Panc1 (cell line): ENCODE measurements around the gene CEACAM18.

Experiments
- CTCF ChIP-seq: fragments of 450-650 bp; IDR thresholded peaks from 2 replicates; pipeline ENCODE4 v1.5.1; 2017; ENCODE audit warnings: mild to moderate bottlenecking
- POLR2AphosphoS5 ChIP-seq: IDR thresholded peaks from 2 replicates; pipeline ENCODE4 v1.6.1; 2012; ENCODE audit warnings: mild to moderate bottlenecking, low read depth, low read length, moderate library complexity
- REST ChIP-seq, 2 experiments: IDR thresholded peaks; 2 replicates each; pipeline ENCODE4 v1.6.1; 2011 to 2012; ENCODE audit warnings: low read depth in 2 of 2, control low read depth in 1 of 2, low read length in 1 of 2, mild to moderate bottlenecking in 1 of 2, moderate library complexity in 1 of 2; ENCODE audit not compliant: insufficient read depth in 1 of 2

GRCh38 chr19:51462276-51462675 lies 16.1 kb upstream of the CEACAM18 start:
- TF ChIP-seq CTCF: no peak
- TF ChIP-seq REST (IDR thresholded peaks at IDR 0.05; ENCODE audit: insufficient read depth in 1 of 2, low read depth in 2 of 2, low read length in 1 of 2): no peak
- no peak for TF ChIP-seq POLR2AphosphoS5
